Osteoblast (primary cell): Measurements from ENCODE around the gene TBC1D8. TPM values are rescaled to one million over a fixed set of nuclear protein-coding genes. Genes with fewer than 3 reads are reported as not detected.

Experiments
- DNase-seq: peaks from one replicate; pipeline ENCODE4 v3.0.0; 2011; ENCODE audit warnings: low spot score, mixed read lengths; ENCODE audit not compliant: insufficient read length; ENCODE audit errors: missing footprints
- H2AFZ ChIP-seq: 2 replicates; pipeline ENCODE4 v1.6.0; 2011; ENCODE audit warnings: mild to moderate bottlenecking, low read length
- H3K27ac ChIP-seq: 2 replicates; pipeline ENCODE4 v1.5.1; 2011; ENCODE audit warnings: mild to moderate bottlenecking, low read depth, low read length, moderate library complexity
- H3K27me3 ChIP-seq: 2 replicates; pipeline ENCODE4 v1.6.0; 2012; ENCODE audit warnings: mild to moderate bottlenecking, control low read depth, inconsistent platforms, low read length, moderate library complexity; ENCODE audit not compliant: insufficient read depth
- H3K36me3 ChIP-seq: 2 replicates; pipeline ENCODE4 v1.5.1; 2011; ENCODE audit warnings: mild to moderate bottlenecking, low read length, control low read depth, moderate library complexity; ENCODE audit not compliant: insufficient read depth
- H3K4me1 ChIP-seq: 2 replicates; pipeline ENCODE4 v1.5.1; 2011; ENCODE audit warnings: mild to moderate bottlenecking, low read length, control low read depth, moderate library complexity; ENCODE audit not compliant: insufficient read depth
- H3K4me2 ChIP-seq: 2 replicates; pipeline ENCODE4 v1.6.0; 2011; ENCODE audit warnings: mild to moderate bottlenecking, low read length; ENCODE audit not compliant: insufficient read depth
- H3K4me3 ChIP-seq: fragments of 200-600 bp; sonication (generic); 3 replicates; pipeline ENCODE4 v1.5.1; 2012; ENCODE audit warnings: mild to moderate bottlenecking, low read length, inconsistent platforms; ENCODE audit not compliant: insufficient read depth
- H3K79me2 ChIP-seq: 2 replicates; pipeline ENCODE4 v1.6.0; 2012; ENCODE audit warnings: mild to moderate bottlenecking, low read length, control low read depth, inconsistent platforms; ENCODE audit not compliant: insufficient read depth
- H3K9me3 ChIP-seq: 2 replicates; pipeline ENCODE4 v1.5.1; 2011; ENCODE audit warnings: low read depth, low read length, control low read depth
- H4K20me1 ChIP-seq: 2 replicates; pipeline ENCODE4 v1.6.0; 2012; ENCODE audit warnings: mild to moderate bottlenecking, low read length, control low read depth; ENCODE audit not compliant: insufficient read depth
- CTCF ChIP-seq: IDR thresholded peaks from 2 replicates; pipeline ENCODE4 v1.5.1; 2011; ENCODE audit warnings: mild to moderate bottlenecking, low read depth, low read length, moderate library complexity; ENCODE audit errors: extremely low read depth
- total RNA-seq: library from RNA; depleted of rRNA; stranded (reverse); fragments of >200 nt; gene quantifications from 2 replicates; pipeline ENCODE4 v1.2.3, GENCODE V29; 2012

The TBC1D8 gene
- total RNA-seq, 1 donor, result 13.4 TPM

DNA sequence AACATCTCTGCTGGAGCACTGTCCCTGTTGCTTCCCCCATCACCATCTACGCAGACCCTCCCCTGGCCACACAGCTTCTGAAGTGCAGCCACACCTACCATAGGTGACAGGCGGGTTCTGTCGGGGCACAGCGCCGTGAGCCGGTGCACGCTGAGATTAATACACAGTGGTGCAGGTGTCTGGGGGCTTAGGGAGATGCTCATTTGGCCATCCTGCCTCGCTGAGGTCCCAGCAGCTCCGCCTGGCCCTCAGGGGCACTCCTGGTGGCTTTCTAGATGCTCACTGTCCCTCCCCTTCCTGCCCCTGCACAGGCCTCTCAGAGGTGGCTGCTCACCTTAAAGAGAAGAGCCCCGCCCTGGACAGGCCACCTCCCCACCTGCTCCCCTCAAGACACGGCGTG lies 168.0 kb downstream of the TBC1D8 start:
- Histone ChIP-seq H3K9me3 (no peaks in the 10 kb centered on the region), H3K79me2 (no peaks in the 10 kb centered on the region), H3K4me1 (peaks cover 6% of the 10 kb centered on the region), H3K27me3 (no peaks in the 10 kb centered on the region), H3K27ac (no peak overlapping the region), H3K4me3 (no peak overlapping the region), H2AFZ (no peak overlapping the region), H3K36me3 (no peaks in the 10 kb centered on the region), H4K20me1 (no peaks in the 10 kb centered on the region), H3K4me2 (no peak overlapping the region)
- no peak for TF ChIP-seq CTCF
- no peak for DNase-seq

DNA sequence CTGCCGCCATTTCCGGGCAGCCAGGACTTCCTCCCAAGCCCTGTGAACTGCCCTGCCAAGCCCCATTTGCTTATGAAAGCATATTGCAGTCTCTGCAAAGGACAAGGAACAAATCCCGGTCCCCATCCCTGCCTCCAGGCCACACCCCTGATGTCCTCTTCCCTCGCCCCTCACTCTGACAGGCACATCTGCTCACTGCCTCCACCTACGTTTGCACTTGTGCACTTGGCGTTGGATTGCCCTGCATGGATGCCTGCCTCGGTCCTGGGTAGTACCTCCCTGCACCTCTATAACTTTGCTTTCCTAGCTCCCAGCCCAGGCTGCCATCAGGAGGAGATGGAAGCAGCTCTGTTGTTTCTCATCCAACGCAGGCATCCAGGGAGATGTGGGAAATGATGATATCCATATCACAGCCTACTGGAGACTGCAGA lies 168.7 kb downstream of the TBC1D8 start:
- H3K36me3 ChIP-seq, result no peaks in the 10 kb centered on the region
- no peaks in the 10 kb centered on the region for H3K27me3 ChIP-seq
- no peak for TF ChIP-seq CTCF
- no peak overlapping the region for H3K4me2 ChIP-seq
- no peaks in the 10 kb centered on the region for H3K9me3 ChIP-seq
- H3K79me2 ChIP-seq, result no peaks in the 10 kb centered on the region
- H2AFZ ChIP-seq, result no peak overlapping the region
- no peak overlapping the region for H3K4me3 ChIP-seq
- no peak overlapping the region for H3K27ac ChIP-seq
- H3K4me1 ChIP-seq, result peaks cover 10% of the 10 kb centered on the region
- DNase-seq, result no peak
- no peaks in the 10 kb centered on the region for H4K20me1 ChIP-seq

GRCh38 chr2:100981011-100981410 lies 170.2 kb downstream of the TBC1D8 start:
- Histone ChIP-seq H2AFZ (no peak overlapping the region), H3K4me1 (peaks cover 20% of the 10 kb centered on the region), H3K79me2 (no peaks in the 10 kb centered on the region), H3K36me3 (no peaks in the 10 kb centered on the region), H3K4me2 (no peak overlapping the region), H3K4me3 (no peak overlapping the region), H3K27me3 (no peaks in the 10 kb centered on the region), H4K20me1 (no peaks in the 10 kb centered on the region), H3K9me3 (no peaks in the 10 kb centered on the region), H3K27ac (no peak overlapping the region)
- no peak for TF ChIP-seq CTCF
- no peak for DNase-seq

DNA sequence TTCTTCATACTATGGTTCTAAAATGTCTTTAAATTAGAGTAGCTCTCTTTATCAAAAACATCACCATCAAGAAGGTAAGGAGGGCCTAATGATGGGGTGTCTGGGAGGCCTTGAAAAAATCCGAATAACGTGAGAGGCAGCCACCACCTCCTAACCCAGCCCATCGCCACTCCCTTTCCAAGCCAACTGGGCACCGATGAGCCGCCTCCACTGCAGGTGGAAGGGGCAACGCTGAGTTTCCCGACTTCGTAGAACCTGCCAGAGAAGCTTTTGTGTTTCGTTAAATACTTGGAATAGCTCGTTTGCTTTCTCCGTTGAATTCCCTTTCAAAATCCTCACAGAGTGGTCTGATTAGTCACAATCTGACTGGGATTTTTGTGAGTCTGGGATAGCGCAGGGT lies 171.1 kb downstream of the TBC1D8 start:
- Histone ChIP-seq H3K79me2 (no peaks in the 10 kb centered on the region), H3K36me3 (no peaks in the 10 kb centered on the region), H3K27ac (no peak overlapping the region), H3K27me3 (no peaks in the 10 kb centered on the region), H2AFZ (no peak overlapping the region), H4K20me1 (no peaks in the 10 kb centered on the region), H3K4me1 (peaks cover 20% of the 10 kb centered on the region), H3K4me2 (no peak overlapping the region), H3K4me3 (no peak overlapping the region), H3K9me3 (no peaks in the 10 kb centered on the region)
- no peak for DNase-seq
- no peak for TF ChIP-seq CTCF
